Suprapubic skin (tissue), 3 donors: ENCODE measurements around the gene GRIA1.

Experiments
- CTCF ChIP-seq, 2 donors: fragments of 200-600 bp in 1 of 2; fragments of 450-650 bp in 1 of 2; sonication (generic) in 1 of 2; IDR thresholded peaks; one replicate each; pipeline ENCODE4 v1.5.1; 2016 to 2019; ENCODE audit warnings: antibody characterized with exemption in 2 of 2, mild to moderate bottlenecking in 1 of 2, moderate library complexity in 1 of 2
- EP300 ChIP-seq: sonication (generic); formaldehyde crosslinking; IDR thresholded peaks from one replicate; pipeline ENCODE4 v1.6.1; 2017; ENCODE audit warnings: antibody characterized with exemption

- TF ChIP-seq CTCF (IDR thresholded peaks at IDR 0.05) (no peak), EP300 (no peak)
These were observed 300.9 kb downstream of the GRIA1 start for GRCh38 chr5:153791339-153791738.
